Gastroesophageal sphincter (tissue), 4 donors: Measurements from ENCODE around the gene FER. TPM values are rescaled to one million over a fixed set of nuclear protein-coding genes. Genes with fewer than 3 reads are reported as not detected.
"Not testable (repeated sequence)": the region's sequence is repeated elsewhere in the genome, so short reads cannot be mapped to it uniquely, and the experiment has no call there.

Experiments
- ATAC-seq: fragments of 150-250 bp; one replicate; pipeline ENCODE4 v1.9.1; 2016; ENCODE audit warnings: mild to moderate bottlenecking, moderate library complexity
- H3K27ac ChIP-seq, 4 donors: fragments of 200-600 bp; sonication (generic) in 3 of 4; 1 replicate in 3 of 4; 2 replicates in 1 of 4; pipeline ENCODE4 v1.5.1; 2016 to 2019
- H3K27me3 ChIP-seq: fragments of 200-600 bp; sonication (generic); one replicate; pipeline ENCODE4 v1.5.1; 2019
- H3K36me3 ChIP-seq, 2 donors: fragments of 200-600 bp; sonication (generic); one replicate each; pipeline ENCODE4 v1.5.1; 2019; ENCODE audit warnings: control low read depth in 1 of 2
- H3K4me1 ChIP-seq, 3 donors: fragments of 200-600 bp; sonication (generic); 1 replicate in 2 of 3; 2 replicates in 1 of 3; pipeline ENCODE4 v1.5.1; 2016 to 2019; ENCODE audit warnings: control low read depth in 2 of 3
- H3K4me3 ChIP-seq, 2 donors: fragments of 200-600 bp; sonication (generic); one replicate each; pipeline ENCODE4 v1.5.1; 2019; ENCODE audit warnings: mild to moderate bottlenecking in 1 of 2, moderate library complexity in 1 of 2
- H3K9me3 ChIP-seq, 3 donors: fragments of 200-600 bp; sonication (generic); one replicate each; pipeline ENCODE4 v1.5.1; 2017 to 2019; ENCODE audit warnings: control low read depth in 2 of 3
- CTCF ChIP-seq, 4 experiments: fragments of 200-600 bp in 2 of 4; fragments of 450-650 bp in 2 of 4; sonication (generic) in 1 of 4; IDR thresholded peaks; one replicate each; pipeline ENCODE4 v1.5.1; 2017 to 2019; ENCODE audit warnings: antibody characterized with exemption in 4 of 4, mild to moderate bottlenecking in 2 of 4, moderate library complexity in 2 of 4
- EP300 ChIP-seq: sonication (generic); formaldehyde crosslinking; IDR thresholded peaks from one replicate; pipeline ENCODE4 v1.6.1; 2017; ENCODE audit warnings: antibody characterized with exemption, mild to moderate bottlenecking
- POLR2A ChIP-seq, 2 donors: fragments of 450-650 bp; IDR thresholded peaks; one replicate each; pipeline ENCODE4 v1.6.1; 2017; ENCODE audit warnings: antibody characterized with exemption in 2 of 2, mild to moderate bottlenecking in 2 of 2, moderate library complexity in 1 of 2
- POLR2AphosphoS5 ChIP-seq: sonication (generic); formaldehyde crosslinking; IDR thresholded peaks from one replicate; pipeline ENCODE4 v1.6.1; 2017; ENCODE audit warnings: antibody characterized with exemption
- WGBS, 2 donors: methylation state at CpG; one replicate each; pipeline ENCODE4 v1.1.5; 2018; ENCODE audit warnings: low coverage in 1 of 2; 5-methylcytosine and 5-hydroxymethylcytosine counted together
- total RNA-seq, 4 donors: library from RNA; depleted of rRNA; stranded (reverse); fragments of >200 nt; gene quantifications; one replicate each; pipeline ENCODE4 v1.1.0, GENCODE V29; 2016

The FER gene
- total RNA-seq, 4 donors from 2014 or later = 23.2 to 45.3 (median 32.5) TPM

GRCh38 chr5:108975697-108976096 is 228.0 kb downstream of the FER start:
- H3K4me3 ChIP-seq = no peak overlapping the region
- 92 to 100% methylated on average over 2 of the region's 2 CpGs for WGBS, 2 donors
- peaks cover 0 to 8% of the 10 kb centered on the region in 2 donors for H3K36me3 ChIP-seq
- TF ChIP-seq CTCF (IDR thresholded peaks at IDR 0.05) = no peak
- TF ChIP-seq EP300 = no peak
- no peak for TF ChIP-seq POLR2AphosphoS5
- TF ChIP-seq POLR2A (IDR thresholded peaks at IDR 0.05) = no peak
- no peaks in the 10 kb centered on the region for H3K27me3 ChIP-seq
- H3K4me1 ChIP-seq = peaks cover 0 to 3% (median 0%) of the 10 kb centered on the region in 3 donors
- H3K9me3 ChIP-seq = no peaks in the 10 kb centered on the region
- no peak for ATAC-seq
- H3K27ac ChIP-seq = no peak overlapping the region

- no peaks in the 10 kb centered on the region for H3K4me1 ChIP-seq
- ATAC-seq = no peak
- no peaks in the 10 kb centered on the region for H3K27me3 ChIP-seq
- no peak overlapping the region for H3K27ac ChIP-seq
- TF ChIP-seq EP300 (no peak), POLR2A (IDR thresholded peaks at IDR 0.05) (no peak)
- H3K4me3 ChIP-seq = no peak overlapping the region
- H3K9me3 ChIP-seq = peaks cover 0 to 13% (median 0%) of the 10 kb centered on the region in 3 donors
- 85 to 98% methylated on average over 4 of the region's 4 CpGs for WGBS, 2 donors
- H3K36me3 ChIP-seq = peaks cover 0 to 23% of the 10 kb centered on the region in 2 donors
These were observed 235.9 kb downstream of the FER start for GRCh38 chr5:108983461-108984092.

- Histone ChIP-seq H3K27ac (no peak overlapping the region), H3K36me3 (peaks cover 0 to 28% of the 10 kb centered on the region in 2 donors), H3K27me3 (no peaks in the 10 kb centered on the region), H3K4me1 (peaks cover 0 to 10% (median 0%) of the 10 kb centered on the region in 3 donors), H3K4me3 (no peak overlapping the region), H3K9me3 (peaks cover 0 to 13% (median 0%) of the 10 kb centered on the region in 3 donors)
- no peak for ATAC-seq
- no peak for TF ChIP-seq POLR2AphosphoS5
- TF ChIP-seq CTCF (IDR thresholded peaks at IDR 0.05) = no peak
- TF ChIP-seq EP300 = no peak
- no peak for TF ChIP-seq POLR2A (IDR thresholded peaks at IDR 0.05)
- 33 to 36% methylated on average over 1 of the region's 1 CpG for WGBS, 2 donors
These were observed 242.2 kb downstream of the FER start for GRCh38 chr5:108989761-108990392.

GRCh38 chr5:108992396-108993085 is 244.8 kb downstream of the FER start:
- not testable (repeated sequence) for ATAC-seq, H3K27me3 ChIP-seq, H3K27ac ChIP-seq, H3K9me3 ChIP-seq, H3K36me3 ChIP-seq, H3K4me3 ChIP-seq
- H3K4me1 ChIP-seq = peaks cover 0 to 10% (median 0%) of the 10 kb centered on the region in 3 donors
- WGBS, 2 donors = no CpG with 5 or more reads among the region's 47 CpGs

GRCh38 chr5:108993440-108993839 is 245.7 kb downstream of the FER start:
- not testable (repeated sequence) for H3K4me3 ChIP-seq, H3K27me3 ChIP-seq, H3K36me3 ChIP-seq, H3K9me3 ChIP-seq, ATAC-seq, H3K27ac ChIP-seq
- WGBS, 2 donors = 100% methylated on average over 3 to 4 of the region's 12 CpGs
- peaks cover 0 to 10% (median 0%) of the 10 kb centered on the region in 3 donors for H3K4me1 ChIP-seq

- Histone ChIP-seq H3K27me3 (no peaks in the 10 kb centered on the region), H3K9me3 (no peaks in the 10 kb centered on the region), H3K36me3 (peaks cover 0 to 8% of the 10 kb centered on the region in 2 donors), H3K4me1 (no peaks in the 10 kb centered on the region), H3K27ac (no peak overlapping the region), H3K4me3 (no peak overlapping the region)
- TF ChIP-seq POLR2AphosphoS5 (no peak), CTCF (IDR thresholded peaks at IDR 0.05) (no peak), EP300 (no peak), POLR2A (IDR thresholded peaks at IDR 0.05) (no peak)
- WGBS, 2 donors = 80% methylated on average over 1 of the region's 4 CpGs; no CpG with 5 or more reads in 1 of the 2 donors
- ATAC-seq = no peak
These were observed 250.0 kb downstream of the FER start for GRCh38 chr5:108997720-108998119.
